GM23248 (cell line): ENCODE data around the gene HADHA. TPM values are rescaled to one million over a fixed set of nuclear protein-coding genes. Genes with fewer than 3 reads are reported as not detected.
A peak's percentile ranks its signal among the peaks of the same experiment; 100 is the strongest.

ENCODE experiments used
- DNase-seq: peaks from one replicate; pipeline ENCODE4 v3.0.0-alpha.2; 2015
- H2AFZ ChIP-seq: fragments of 200-600 bp; sonication (generic); 2 replicates; pipeline ENCODE4 v1.6.1; 2016; ENCODE audit warnings: antibody characterized with exemption
- H3F3A ChIP-seq: fragments of 200-600 bp; sonication (generic); 2 replicates; pipeline ENCODE4 v1.6.1; 2016; ENCODE audit warnings: mild to moderate bottlenecking, antibody characterized with exemption, mixed run types; ENCODE audit not compliant: insufficient read depth
- H3K27ac ChIP-seq: fragments of 200-600 bp; sonication (generic); 2 replicates; pipeline ENCODE4 v1.5.1; 2016; ENCODE audit warnings: mild to moderate bottlenecking
- H3K27me3 ChIP-seq: fragments of 200-600 bp; sonication (generic); replicated peaks from 2 replicates; pipeline ENCODE4 v1.6.1; 2016; ENCODE audit warnings: mild to moderate bottlenecking; ENCODE audit not compliant: insufficient read depth
- H3K36me3 ChIP-seq: fragments of 200-600 bp; sonication (generic); 2 replicates; pipeline ENCODE4 v1.6.1; 2016; ENCODE audit warnings: low read depth, mild to moderate bottlenecking
- H3K4me1 ChIP-seq: fragments of 200-600 bp; sonication (generic); 2 replicates; pipeline ENCODE4 v1.6.1; 2016; ENCODE audit warnings: mild to moderate bottlenecking; ENCODE audit not compliant: insufficient read depth
- H3K4me2 ChIP-seq: fragments of 200-600 bp; sonication (generic); one replicate; pipeline ENCODE4 v1.6.1; 2016; ENCODE audit warnings: mild to moderate bottlenecking; ENCODE audit not compliant: unreplicated experiment
- H3K4me3 ChIP-seq: fragments of 200-600 bp; sonication (generic); 2 replicates; pipeline ENCODE4 v1.5.1; 2016; ENCODE audit warnings: mild to moderate bottlenecking
- H3K79me2 ChIP-seq: fragments of 200-600 bp; sonication (generic); 2 replicates; pipeline ENCODE4 v1.6.1; 2016; ENCODE audit warnings: mild to moderate bottlenecking; ENCODE audit not compliant: insufficient read depth
- H3K9ac ChIP-seq: fragments of 200-600 bp; sonication (generic); 2 replicates; pipeline ENCODE4 v1.6.1; 2016; ENCODE audit warnings: mild to moderate bottlenecking
- H3K9me2 ChIP-seq: fragments of 200-600 bp; sonication (generic); 2 replicates; pipeline ENCODE4 v1.6.1; 2016; ENCODE audit warnings: mixed run types, mild to moderate bottlenecking, moderate library complexity; ENCODE audit not compliant: insufficient read depth
- H3K9me3 ChIP-seq: fragments of 200-600 bp; sonication (generic); one replicate; pipeline ENCODE4 v1.6.1; 2017; ENCODE audit warnings: low read depth
- H4K20me1 ChIP-seq: fragments of 200-600 bp; sonication (generic); 2 replicates; pipeline ENCODE4 v1.6.0; 2016; ENCODE audit not compliant: insufficient read depth
- EZH2 ChIP-seq: fragments of 200-600 bp; sonication (generic); IDR thresholded peaks from 2 replicates; pipeline ENCODE4 v1.6.1; 2018; ENCODE audit warnings: antibody characterized with exemption, mild to moderate bottlenecking; ENCODE audit not compliant: insufficient read depth, poor library complexity, severe bottlenecking
- EZH2phosphoT487 ChIP-seq: fragments of 200-600 bp; sonication (generic); IDR thresholded peaks from 2 replicates; pipeline ENCODE4 v1.6.1; 2018; ENCODE audit warnings: antibody characterized with exemption, moderate library complexity, mild to moderate bottlenecking, low read depth; ENCODE audit not compliant: insufficient read depth
- WGBS, 2 experiments: methylation state at CpG; one replicate each; pipeline ENCODE4 v1.1.6; 2015 to 2017; ENCODE audit warnings: low lambda C conversion rate in 2 of 2, low coverage in 1 of 2; ENCODE audit errors: missing lambda C conversion rate in 2 of 2; 5-methylcytosine and 5-hydroxymethylcytosine counted together
- in situ Hi-C: fragments of 300-500 bp; cut with MboI; formaldehyde crosslinking; loops from 2 replicates; pipeline ENCODE4 v1.15.0; 2020
- polyA plus RNA-seq: library from polyadenylated mRNA; unstranded; fragments of >200 nt; fragmentation: Nextera tagmentation; extraction: Ambion mirVana; gene quantifications from 2 replicates; pipeline ENCODE4 v1.2.1, GENCODE V29; 2016
- total RNA-seq: library from RNA; depleted of rRNA; stranded (reverse); fragments of >200 nt; shearing (Covaris generic); gene quantifications from 2 replicates; pipeline ENCODE4 v1.2.3, GENCODE V29; 2014

HADHA gene
- total and polyA plus RNA-seq, 2 experiments from 2014 or later: 121 to 122 TPM

GRCh38 chr2:26172871-26173775, 71.3 kb downstream of the HADHA start, which contains the start of gene GAREM2:
TSS of gene GAREM2 (plus strand) at chr2:26173088. CDS start at chr2:26173221, 133 bp downstream.
- peak; percentile 46 for DNase-seq
- H3K79me2 ChIP-seq: no peaks in the 10 kb centered on the region

GRCh38 chr2:26172189-26172870, 72.1 kb downstream of the HADHA start:
- H3K36me3 ChIP-seq: no peaks in the 10 kb centered on the region
- H3K27me3 ChIP-seq: peaks cover 24% of the 10 kb centered on the region
- no peak overlapping the region for H3K9ac ChIP-seq
- 20 to 35% methylated on average over 18 to 53 of the region's 56 CpGs for WGBS, 2 experiments
- peak overlapping the region; percentile 32; the same call in 1 of the 2 replicates for H3K4me3 ChIP-seq
- H4K20me1 ChIP-seq: no peaks in the 10 kb centered on the region
- H3K9me3 ChIP-seq: no peaks in the 10 kb centered on the region
- H3F3A ChIP-seq: no peaks in the 10 kb centered on the region
- no peak overlapping the region for H3K27ac ChIP-seq
- DNase-seq: no peak
- no peaks in the 10 kb centered on the region for H3K9me2 ChIP-seq
- no peak overlapping the region for H2AFZ ChIP-seq
- no peaks in the 10 kb centered on the region for H3K79me2 ChIP-seq
- H3K4me1 ChIP-seq: no peaks in the 10 kb centered on the region
- no peak overlapping the region for H3K4me2 ChIP-seq
- in situ Hi-C loops: no loop called here
- TF ChIP-seq EZH2 (peak; percentile 59), EZH2phosphoT487 (no peak)

More at GRCh38 chr2:26172871-26173775, 71.3 kb downstream of the HADHA start, which contains the start of gene GAREM2:
- TF ChIP-seq EZH2 (peak; percentile 82), EZH2phosphoT487 (0 out of 2 replicates have a peak, but pooled peaks have one; percentile 26)
- H4K20me1 ChIP-seq: no peaks in the 10 kb centered on the region
- H3K4me2 ChIP-seq: no peak within 1 kb of the TSS
- H3K36me3 ChIP-seq: no peaks in the 10 kb centered on the region
- H3K27me3 ChIP-seq: peaks cover 24% of the 10 kb centered on the region
- H3K4me1 ChIP-seq: no peaks in the 10 kb centered on the region
- no peaks in the 10 kb centered on the region for H3K9me2 ChIP-seq
- no peak within 1 kb of the TSS for H2AFZ ChIP-seq
- no peaks in the 10 kb centered on the region for H3K9me3 ChIP-seq
- no peak within 1 kb of the TSS for H3K9ac ChIP-seq
- WGBS, 2 experiments: 2 to 3% methylated on average over 23 to 92 of the region's 102 CpGs
- H3K27ac ChIP-seq: no peak within 1 kb of the TSS
- peak within 1 kb of the TSS; percentile 48 for H3K4me3 ChIP-seq
- H3F3A ChIP-seq: no peaks in the 10 kb centered on the region
- in situ Hi-C loops: no loop called here

DNA sequence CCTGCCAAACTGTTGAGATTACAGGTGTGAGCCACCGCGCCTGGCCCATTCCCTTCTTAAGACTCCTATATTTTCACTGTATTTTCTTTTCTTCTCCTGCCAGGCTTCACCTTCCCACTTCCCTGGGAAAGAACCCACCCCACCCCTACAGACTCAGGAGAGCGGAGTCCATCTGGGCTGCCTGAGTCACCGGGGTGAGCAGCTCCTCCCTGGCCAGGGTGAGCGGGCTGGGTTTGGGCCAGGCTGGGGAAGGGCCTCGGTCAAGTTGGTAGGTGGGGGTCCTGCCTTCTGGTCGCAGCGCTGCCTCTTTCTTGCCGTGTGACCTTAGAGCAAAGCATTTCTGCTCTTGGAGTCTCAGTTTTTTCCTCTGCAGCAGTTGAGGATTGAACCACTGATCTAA, 73.6 kb downstream of the HADHA start:
- H3K4me3 ChIP-seq: no peak overlapping the region
- in situ Hi-C loops: no loop called here
- H3F3A ChIP-seq: no peaks in the 10 kb centered on the region
- 85 to 86% methylated on average over 9 of the region's 9 CpGs for WGBS, 2 experiments
- no peak overlapping the region for H3K9ac ChIP-seq
- no peaks in the 10 kb centered on the region for H3K79me2 ChIP-seq
- H3K27ac ChIP-seq: no peak overlapping the region
- no peaks in the 10 kb centered on the region for H3K9me2 ChIP-seq
- H3K4me2 ChIP-seq: no peak overlapping the region
- no peaks in the 10 kb centered on the region for H3K36me3 ChIP-seq
- H3K27me3 ChIP-seq: peaks cover 24% of the 10 kb centered on the region
- DNase-seq: no peak
- no peaks in the 10 kb centered on the region for H3K4me1 ChIP-seq
- TF ChIP-seq EZH2phosphoT487 (no peak), EZH2 (no peak)
- H2AFZ ChIP-seq: no peak overlapping the region
- no peaks in the 10 kb centered on the region for H3K9me3 ChIP-seq
- no peaks in the 10 kb centered on the region for H4K20me1 ChIP-seq

- Histone ChIP-seq H3F3A (no peaks in the 10 kb centered on the region), H3K9me2 (no peaks in the 10 kb centered on the region), H3K27ac (no peak overlapping the region), H3K9ac (no peak overlapping the region), H4K20me1 (no peaks in the 10 kb centered on the region), H3K79me2 (no peaks in the 10 kb centered on the region), H2AFZ (no peak overlapping the region), H3K9me3 (no peaks in the 10 kb centered on the region), H3K4me1 (no peaks in the 10 kb centered on the region), H3K27me3 (peaks cover 24% of the 10 kb centered on the region), H3K36me3 (no peaks in the 10 kb centered on the region), H3K4me2 (no peak overlapping the region), H3K4me3 (no peak overlapping the region)
- no peak for DNase-seq
- in situ Hi-C loops: no loop called here
- WGBS, 2 experiments: 85 to 87% methylated on average over 14 of the region's 14 CpGs
- TF ChIP-seq EZH2 (no peak), EZH2phosphoT487 (no peak)
Measured at GRCh38 chr2:26169681-26170414, 74.6 kb downstream of the HADHA start.
